Measurements from ENCODE around the gene ATOH8.

GRCh38 chr2:85763831-85764230 is 10.0 kb downstream of the ATOH8 start:
- TF ChIP-seq REST (IDR thresholded peaks at IDR 0.05; ENCODE audit: low read depth, low read length) (no peak), EP300 (IDR thresholded peaks at IDR 0.05; ENCODE audit: borderline replicate concordance in 1 of 2, low read depth in 1 of 2, low read length in 1 of 2) (no peak), GABPA (IDR thresholded peaks at IDR 0.05; ENCODE audit: low read depth) (no peak), FOXM1 (IDR thresholded peaks at IDR 0.05; ENCODE audit: low read depth) (no peak), MAX (IDR thresholded peaks at IDR 0.05; ENCODE audit: low read depth) (no peak), CTCF (IDR thresholded peaks at IDR 0.05) (no peak)

Data from SK-N-SH (cell line).